K562 (cell line): Measurements from ENCODE around the gene KSR2. TPM values are rescaled to one million over a fixed set of nuclear protein-coding genes. Genes with fewer than 3 reads are reported as not detected.

Experiments used
- ATAC-seq: fragments of 200-7000 bp; cut with Tn5 transposase; 3 replicates; pipeline ENCODE4 v1.9.1; 2020; ENCODE audit warnings: moderate library complexity
- BruUV-seq: library from RNA; stranded (reverse); fragments of 400-500 nt; replicated peaks from 2 replicates; lab custom pipeline; 2021; lab: Mats Ljungman, UMichigan
- CTCF ChIA-PET: fragments of 300-600 bp; formaldehyde crosslinking; extraction: SDS; loops from one replicate; lab custom pipeline; 2021; ENCODE audit warnings: low intra/inter-chr PET ratio; lab: Yijun Ruan, JAX
- POLR2A ChIA-PET: fragments of 300-600, 350-650 bp; sonication (Branson Sonifier 250); formaldehyde crosslinking; extraction: SDS; loops from one replicate; lab custom pipeline; 2021; ENCODE audit warnings: antibody characterized with exemption, inconsistent platforms; lab: Yijun Ruan, JAX
- DNase-seq, 4 experiments: peaks; one replicate each; pipeline versions ENCODE4 v3.0.0 to v3.0.0-alpha.2; 2011 to 2018; ENCODE audit warnings: low spot score in 3 of 4, mixed read lengths in 3 of 4; ENCODE audit errors: extremely low read depth in 1 of 4
- FAIRE-seq: peaks from 2 replicates; lab custom pipeline; 2011; peaks lifted over from hg19 to GRCh38; lab: Jason Lieb, UNC
- H2AFZ ChIP-seq: 2 replicates; pipeline ENCODE4 v1.6.0; 2011; ENCODE audit warnings: low read depth, low read length, control low read depth, inconsistent platforms
- H3K27ac ChIP-seq: fragments of 200-600 bp; 3 replicates; pipeline ENCODE4 v1.8.0; 2011; ENCODE audit warnings: low read depth, mild to moderate bottlenecking, control low read depth, inconsistent platforms, low read length, moderate library complexity, mixed read lengths; ENCODE audit errors: extremely low read depth
- H3K27me3 ChIP-seq, 2 experiments: fragments of 300-600 bp in 1 of 2; 2 replicates in 1 of 2; 3 replicates in 1 of 2; pipeline versions ENCODE4 v1.6.0 to v1.8.0; 2011; ENCODE audit warnings: inconsistent platforms in 2 of 2, low read length in 2 of 2, mild to moderate bottlenecking in 1 of 2, mixed read lengths in 1 of 2, moderate library complexity in 1 of 2; ENCODE audit not compliant: control insufficient read depth in 2 of 2, insufficient read depth in 2 of 2
- H3K36me3 ChIP-seq: fragments of 300-600 bp; 3 replicates; pipeline ENCODE4 v1.8.0; 2011; ENCODE audit warnings: mild to moderate bottlenecking, low read length, inconsistent platforms; ENCODE audit not compliant: control insufficient read depth, insufficient read depth
- H3K4me1 ChIP-seq, 2 experiments: fragments of 200-600 bp in 1 of 2; replicated peaks in 1 of 2; 2 replicates in 1 of 2; 3 replicates in 1 of 2; pipeline versions ENCODE4 v1.5.1 to v1.8.0; 2011; ENCODE audit warnings: inconsistent platforms in 2 of 2, low read length in 2 of 2, mild to moderate bottlenecking in 1 of 2, mixed read lengths in 1 of 2, moderate library complexity in 1 of 2; ENCODE audit not compliant: control insufficient read depth in 2 of 2, insufficient read depth in 2 of 2
- H3K4me2 ChIP-seq: 2 replicates; pipeline ENCODE4 v1.6.1; 2011; ENCODE audit warnings: low read length, control low read depth, inconsistent platforms, mixed read lengths; ENCODE audit not compliant: insufficient read depth
- H3K4me3 ChIP-seq: fragments of 200-600 bp; sonication (generic), shearing (Covaris generic); 2 replicates; pipeline ENCODE4 v1.5.1; 2016; ENCODE audit warnings: control low read depth, inconsistent platforms
- H3K79me2 ChIP-seq: fragments of 200-600 bp; 3 replicates; pipeline ENCODE4 v1.8.0; 2011; ENCODE audit warnings: low read length, inconsistent platforms; ENCODE audit not compliant: control insufficient read depth, insufficient read depth
- H3K9ac ChIP-seq, 2 experiments: 2 replicates each; pipeline versions ENCODE4 v1.6.0 to v1.6.1; 2011; ENCODE audit warnings: low read depth in 2 of 2, low read length in 2 of 2, control low read depth in 1 of 2, inconsistent platforms in 1 of 2, mild to moderate bottlenecking in 1 of 2, mixed read lengths in 1 of 2; ENCODE audit not compliant: insufficient read depth in 1 of 2
- H3K9me1 ChIP-seq: one replicate; pipeline ENCODE4 v1.6.0; 2011; ENCODE audit warnings: inconsistent platforms, mild to moderate bottlenecking, low read length, moderate library complexity; ENCODE audit not compliant: control insufficient read depth, insufficient read depth
- H3K9me3 ChIP-seq: replicated peaks from 2 replicates; pipeline ENCODE4 v1.5.1; 2011; ENCODE audit warnings: low read depth, low read length, inconsistent platforms; ENCODE audit not compliant: control insufficient read depth, insufficient read depth
- H4K20me1 ChIP-seq: replicated peaks from 2 replicates; pipeline ENCODE4 v1.6.1; 2011; ENCODE audit warnings: low read length, inconsistent platforms, mixed read lengths; ENCODE audit not compliant: control insufficient read depth, insufficient read depth
- GTF2A2 ChIP-seq: IDR thresholded peaks from 2 replicates; pipeline ENCODE4 v1.6.1; 2016; ENCODE audit warnings: mild to moderate bottlenecking, missing genetic modification characterization, missing compliant biosample characterization
- KAT7 ChIP-seq: sonication (generic); formaldehyde crosslinking; IDR thresholded peaks from 2 replicates; pipeline ENCODE4 v1.8.0; 2022; ENCODE audit warnings: missing genetic modification reagents, mild to moderate bottlenecking, borderline replicate concordance
- MCM2 ChIP-seq: fragments of 450-650 bp; IDR thresholded peaks from 2 replicates; pipeline ENCODE4 v1.6.1; 2017; ENCODE audit warnings: low read depth, mild to moderate bottlenecking
- WGBS: fragments of 100-300 bp; shearing (Covaris generic); methylation state at CpG from one replicate; pipeline ENCODE4 v1.1.6; 2016; ENCODE audit warnings: low coverage, mixed read lengths; ENCODE audit not compliant: insufficient coverage; ENCODE audit errors: missing lambda C conversion rate; 5-methylcytosine and 5-hydroxymethylcytosine counted together
- in situ Hi-C: fragments of 300-500 bp; cut with MboI; formaldehyde crosslinking; loops from 4 replicates; pipeline ENCODE4 v1.15.0; 2018; ENCODE audit warnings: inconsistent platforms, mixed read lengths
- intact Hi-C: fragments of 100-400 bp; cut with micrococcal nuclease; formaldehyde crosslinking; loops from 2 replicates; pipeline ENCODE4 v1.14.2; 2022
- polyA plus RNA-seq, 8 experiments: library from polyadenylated mRNA; depleted of rRNA in 4 of 8; stranded (reverse) in 5 of 8; unstranded in 3 of 8; fragments of >200 nt; fragmentation: Nextera tagmentation in 2 of 8; fragmentation: Illumina TruSeq in 1 of 8; extraction: Ambion mirVana in 2 of 8; extraction: Trizol in 1 of 8; gene quantifications; 2 replicates each; pipeline versions ENCODE4 v1.2.1 to v1.2.3, GENCODE V29; 2011 to 2014; ENCODE audit warnings: inconsistent platforms in 1 of 8, missing spikeins in 1 of 8
- total RNA-seq, 7 experiments: library from RNA; depleted of rRNA in 6 of 7; stranded (reverse); fragments of >200 nt in 6 of 7; fragmentation: Illumina TruSeq in 2 of 7; extraction: Trizol in 2 of 7; gene quantifications; 2 replicates each; pipeline versions ENCODE4 v1.2.1 to v1.2.3, GENCODE V29; 2011 to 2021; ENCODE audit warnings: low replicate concordance in 1 of 7

KSR2 gene
- total and polyA plus RNA-seq, 9 of the 15 experiments (the other 6 are each of a cell fraction or from before 2014, with no cell fraction given): not detected

- H3K79me2 ChIP-seq: no peaks in the 10 kb centered on the region
- DNase-seq (no peak), ATAC-seq (no peak), FAIRE-seq (no peak)
- no peak overlapping the region for H3K27ac ChIP-seq
- no peaks in the 10 kb centered on the region for H3K36me3 ChIP-seq
- no peak overlapping the region for H2AFZ ChIP-seq
- intact Hi-C loops (no loop called here), in situ Hi-C loops (no loop called here)
- H3K9ac ChIP-seq: no peak overlapping the region
- H4K20me1 ChIP-seq: no peaks in the 10 kb centered on the region
- no peaks in the 10 kb centered on the region for H3K9me3 ChIP-seq
- 0% methylated on average over 4 of the region's 5 CpGs for WGBS
- TF ChIP-seq MCM2: no peak
- no peaks in the 10 kb centered on the region for H3K9me1 ChIP-seq
- H3K27me3 ChIP-seq: no peaks in the 10 kb centered on the region; a peak in 1 of 5 replicates
- POLR2A ChIA-PET: no interaction called here
- H3K4me2 ChIP-seq: no peak overlapping the region
- H3K4me1 ChIP-seq: no peaks in the 10 kb centered on the region
- no TSS peak for BruUV-seq
- no peak overlapping the region for H3K4me3 ChIP-seq
- CTCF ChIA-PET: no interaction called here
Observed at GRCh38 chr12:117818400-117818799, 150.4 kb downstream of the KSR2 start.

GRCh38 chr12:117809509-117809908, 159.3 kb downstream of the KSR2 start:
- Histone ChIP-seq H3K9me1 (no peaks in the 10 kb centered on the region), H3K79me2 (no peaks in the 10 kb centered on the region), H3K4me2 (no peak overlapping the region), H3K27ac (no peak overlapping the region)
- ATAC-seq (no peak), DNase-seq (no peak), FAIRE-seq (no peak)
- CTCF ChIA-PET: no interaction called here
- in situ Hi-C loops: no loop called here
- TF ChIP-seq KAT7: no peak
- no peak for TF ChIP-seq GTF2A2
- TF ChIP-seq, all 486 proteins: peak for 0
- Histone ChIP-seq H3K9ac (no peak overlapping the region), H4K20me1 (no peaks in the 10 kb centered on the region), H2AFZ (no peak overlapping the region), H3K27me3 (peaks cover 2 to 30% of the 10 kb centered on the region in 2 experiments; a peak in 3 of 5 replicates), H3K9me3 (no peaks in the 10 kb centered on the region), H3K4me3 (no peak overlapping the region), H3K4me1 (no peaks in the 10 kb centered on the region), H3K36me3 (no peaks in the 10 kb centered on the region)
- BruUV-seq: no TSS peak
- POLR2A ChIA-PET: no interaction called here
- intact Hi-C loops: no loop called here
- WGBS: 3% methylated on average over 3 of the region's 3 CpGs
